ENCODE data around the gene OSBPL7. TPM values are rescaled to one million over a fixed set of nuclear protein-coding genes. Genes with fewer than 3 reads are reported as not detected.

Gene OSBPL7
- total and polyA plus RNA-seq, 2 donors, result 6.1 to 13.3 TPM

GRCh38 chr17:47850373-47850691 is 28.7 kb upstream of the OSBPL7 start:
- Histone ChIP-seq H3K27ac (ENCODE audit: low read depth in 1 of 2, low read length in 1 of 2) (no peak overlapping the region), H3K36me3 (ENCODE audit: control insufficient read depth in 2 of 2, insufficient read depth in 2 of 2, low read length in 1 of 2) (no peaks in the 10 kb centered on the region), H3K4me3 (ENCODE audit: low read length in 2 of 2) (no peak overlapping the region), H3K9me3 (ENCODE audit: control insufficient read depth in 2 of 2, insufficient read depth in 1 of 2, low read length in 1 of 2) (peaks cover 0 to 18% of the 10 kb centered on the region in 2 donors), H3K27me3 (ENCODE audit: control insufficient read depth in 2 of 2, insufficient read depth in 1 of 2, low read length in 1 of 2) (peaks cover 94 to 100% of the 10 kb centered on the region in 2 donors), H3K4me1 (ENCODE audit: control insufficient read depth in 2 of 2, insufficient read depth in 2 of 2, low read length in 2 of 2) (peaks cover 2 to 37% of the 10 kb centered on the region in 2 donors)
- 68% methylated on average over 9 of the region's 9 CpGs for WGBS
- DNase-seq (ENCODE audit: low read depth in 6 of 9, low spot score in 9 of 9), result no peak

DNA sequence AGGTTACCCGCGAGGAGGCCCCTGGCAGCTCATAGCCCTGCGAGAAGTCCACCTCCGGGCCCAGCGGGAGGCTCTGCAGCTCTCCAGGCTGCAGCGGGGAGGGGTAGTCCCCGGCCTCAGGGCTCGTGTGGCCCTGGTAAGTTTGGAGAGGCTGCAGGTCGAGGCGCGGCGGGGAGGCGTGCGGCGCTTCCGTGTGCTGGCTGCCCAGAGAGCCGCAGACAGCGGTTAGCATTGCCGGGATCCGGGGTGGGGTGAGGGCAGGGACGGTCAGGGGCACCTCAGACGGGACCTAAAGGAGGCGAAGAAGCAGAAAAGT is 26.6 kb upstream of the OSBPL7 start:
- H3K4me3 ChIP-seq (ENCODE audit: low read length in 2 of 2), result no peak overlapping the region
- no peaks in the 10 kb centered on the region for H3K36me3 ChIP-seq (ENCODE audit: control insufficient read depth in 2 of 2, insufficient read depth in 2 of 2, low read length in 1 of 2)
- peaks cover 83 to 93% of the 10 kb centered on the region in 2 donors for H3K27me3 ChIP-seq (ENCODE audit: control insufficient read depth in 2 of 2, insufficient read depth in 1 of 2, low read length in 1 of 2)
- H3K27ac ChIP-seq (ENCODE audit: low read depth in 1 of 2, low read length in 1 of 2), result no peak overlapping the region
- H3K4me1 ChIP-seq (ENCODE audit: control insufficient read depth in 2 of 2, insufficient read depth in 2 of 2, low read length in 2 of 2), result peaks cover 2 to 48% of the 10 kb centered on the region in 2 donors
- 68% methylated on average over 23 of the region's 23 CpGs for WGBS
- H3K9me3 ChIP-seq (ENCODE audit: control insufficient read depth in 2 of 2, insufficient read depth in 1 of 2, low read length in 1 of 2), result peaks cover 0 to 18% of the 10 kb centered on the region in 2 donors
- no peak for DNase-seq (ENCODE audit: low read depth in 6 of 9, low spot score in 9 of 9)

DNA sequence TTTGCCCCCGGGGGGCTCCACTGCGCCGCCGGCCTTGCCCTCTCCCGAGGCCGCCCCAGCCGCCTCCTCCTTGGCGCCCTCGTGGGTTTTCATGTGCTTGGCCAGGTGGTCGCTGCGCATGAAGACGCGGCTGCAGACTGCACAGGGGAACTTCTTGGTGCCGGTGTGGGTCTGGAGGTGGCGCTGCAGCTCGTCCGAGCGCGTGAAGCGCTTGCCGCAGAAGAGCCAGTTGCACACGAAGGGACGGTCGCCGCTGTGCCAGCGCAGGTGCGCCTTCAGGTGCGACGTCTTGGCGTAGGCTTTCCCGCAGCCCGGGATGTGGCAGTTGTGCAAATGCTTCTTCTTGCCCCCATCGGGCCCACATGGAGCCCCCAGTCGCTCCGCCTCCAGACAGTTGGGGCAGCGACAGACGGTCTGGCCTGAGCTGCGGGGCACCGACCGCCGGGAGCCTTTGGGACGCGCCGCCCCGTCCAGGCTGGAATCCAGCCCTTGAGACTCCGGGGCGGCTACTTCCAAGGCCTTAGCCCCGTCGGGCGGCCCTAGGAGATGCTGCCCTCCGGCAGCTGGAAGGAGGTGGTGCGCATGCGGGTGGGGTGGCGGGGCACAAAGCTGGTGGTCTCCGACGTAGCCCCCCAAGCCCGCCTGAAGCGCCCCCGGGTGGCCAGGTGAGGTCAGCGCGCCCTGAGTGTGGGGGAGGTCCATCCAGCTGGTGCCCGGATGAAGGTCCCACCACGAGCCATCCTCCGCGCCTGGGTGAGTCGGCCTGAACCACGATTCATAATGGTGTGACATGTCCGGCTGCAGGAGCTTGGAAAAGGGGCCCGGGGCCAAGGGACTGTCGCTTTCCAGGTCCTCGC is 26.0 kb upstream of the OSBPL7 start:
- Histone ChIP-seq H3K36me3 (ENCODE audit: control insufficient read depth in 2 of 2, insufficient read depth in 2 of 2, low read length in 1 of 2) (no peaks in the 10 kb centered on the region), H3K4me1 (ENCODE audit: control insufficient read depth in 2 of 2, insufficient read depth in 2 of 2, low read length in 2 of 2) (peaks cover 2 to 52% of the 10 kb centered on the region in 2 donors), H3K9me3 (ENCODE audit: control insufficient read depth in 2 of 2, insufficient read depth in 1 of 2, low read length in 1 of 2) (peaks cover 0 to 18% of the 10 kb centered on the region in 2 donors), H3K4me3 (ENCODE audit: low read length in 2 of 2) (no peak overlapping the region), H3K27ac (ENCODE audit: low read depth in 1 of 2, low read length in 1 of 2) (no peak overlapping the region), H3K27me3 (ENCODE audit: control insufficient read depth in 2 of 2, insufficient read depth in 1 of 2, low read length in 1 of 2) (peaks cover 77 to 87% of the 10 kb centered on the region in 2 donors)
- WGBS, result 31% methylated on average over 71 of the region's 71 CpGs
- DNase-seq (ENCODE audit: low read depth in 6 of 9, low spot score in 9 of 9), result peak in 4 of 9 donors; percentile 30 to 54 (median 42)

DNA sequence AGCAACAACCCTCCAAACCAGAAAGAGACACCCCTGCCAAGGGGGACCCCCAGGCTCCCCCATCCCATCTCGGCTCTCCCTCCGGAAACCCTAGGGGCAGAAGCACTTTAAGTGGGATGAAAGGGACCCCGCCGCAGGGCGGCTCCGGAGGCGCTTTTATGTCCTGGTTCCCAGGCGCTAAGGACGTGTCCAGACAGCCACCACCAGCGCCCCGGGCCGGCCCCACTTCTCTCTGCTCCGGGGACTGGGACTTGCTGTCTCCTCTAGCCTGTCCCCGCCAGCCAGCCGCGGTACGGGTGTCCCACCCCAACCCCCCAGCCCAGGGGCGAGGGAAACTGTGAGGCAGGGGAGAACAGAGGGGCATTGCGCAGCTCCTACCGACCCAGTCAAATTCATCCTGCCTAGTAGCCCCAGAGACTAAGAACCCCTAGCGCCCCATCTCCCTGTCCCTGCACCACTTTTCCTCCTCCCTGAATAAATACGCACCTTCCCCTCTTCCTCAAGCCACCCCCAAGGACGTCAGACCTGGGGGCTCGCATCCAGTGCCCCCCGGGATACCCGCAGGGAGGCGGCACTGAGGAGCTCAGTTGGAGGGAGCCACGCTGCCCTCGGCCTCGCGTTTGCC is 25.2 kb upstream of the OSBPL7 start:
- Histone ChIP-seq H3K4me1 (ENCODE audit: control insufficient read depth in 2 of 2, insufficient read depth in 2 of 2, low read length in 2 of 2) (peaks cover 2 to 48% of the 10 kb centered on the region in 2 donors), H3K36me3 (ENCODE audit: control insufficient read depth in 2 of 2, insufficient read depth in 2 of 2, low read length in 1 of 2) (no peaks in the 10 kb centered on the region), H3K4me3 (ENCODE audit: low read length in 2 of 2) (no peak overlapping the region), H3K27me3 (ENCODE audit: control insufficient read depth in 2 of 2, insufficient read depth in 1 of 2, low read length in 1 of 2) (peaks cover 69 to 80% of the 10 kb centered on the region in 2 donors), H3K9me3 (ENCODE audit: control insufficient read depth in 2 of 2, insufficient read depth in 1 of 2, low read length in 1 of 2) (peaks cover 0 to 18% of the 10 kb centered on the region in 2 donors), H3K27ac (ENCODE audit: low read depth in 1 of 2, low read length in 1 of 2) (no peak overlapping the region)
- WGBS, result 17% methylated on average over 31 of the region's 31 CpGs
- DNase-seq (ENCODE audit: low read depth in 6 of 9, low spot score in 9 of 9), result no peak

GRCh38 chr17:47845716-47846075 is 24.1 kb upstream of the OSBPL7 start:
- no peak overlapping the region for H3K27ac ChIP-seq (ENCODE audit: low read depth in 1 of 2, low read length in 1 of 2)
- H3K4me3 ChIP-seq (ENCODE audit: low read length in 2 of 2), result no peak overlapping the region
- DNase-seq (ENCODE audit: low read depth in 6 of 9, low spot score in 9 of 9), result no peak
- H3K27me3 ChIP-seq (ENCODE audit: control insufficient read depth in 2 of 2, insufficient read depth in 1 of 2, low read length in 1 of 2), result peaks cover 58 to 71% of the 10 kb centered on the region in 2 donors
- no peaks in the 10 kb centered on the region for H3K36me3 ChIP-seq (ENCODE audit: control insufficient read depth in 2 of 2, insufficient read depth in 2 of 2, low read length in 1 of 2)
- 89% methylated on average over 3 of the region's 3 CpGs for WGBS
- peaks cover 8 to 49% of the 10 kb centered on the region in 2 donors for H3K4me1 ChIP-seq (ENCODE audit: control insufficient read depth in 2 of 2, insufficient read depth in 2 of 2, low read length in 2 of 2)
- peaks cover 0 to 16% of the 10 kb centered on the region in 2 donors for H3K9me3 ChIP-seq (ENCODE audit: control insufficient read depth in 2 of 2, insufficient read depth in 1 of 2, low read length in 1 of 2)

DNA sequence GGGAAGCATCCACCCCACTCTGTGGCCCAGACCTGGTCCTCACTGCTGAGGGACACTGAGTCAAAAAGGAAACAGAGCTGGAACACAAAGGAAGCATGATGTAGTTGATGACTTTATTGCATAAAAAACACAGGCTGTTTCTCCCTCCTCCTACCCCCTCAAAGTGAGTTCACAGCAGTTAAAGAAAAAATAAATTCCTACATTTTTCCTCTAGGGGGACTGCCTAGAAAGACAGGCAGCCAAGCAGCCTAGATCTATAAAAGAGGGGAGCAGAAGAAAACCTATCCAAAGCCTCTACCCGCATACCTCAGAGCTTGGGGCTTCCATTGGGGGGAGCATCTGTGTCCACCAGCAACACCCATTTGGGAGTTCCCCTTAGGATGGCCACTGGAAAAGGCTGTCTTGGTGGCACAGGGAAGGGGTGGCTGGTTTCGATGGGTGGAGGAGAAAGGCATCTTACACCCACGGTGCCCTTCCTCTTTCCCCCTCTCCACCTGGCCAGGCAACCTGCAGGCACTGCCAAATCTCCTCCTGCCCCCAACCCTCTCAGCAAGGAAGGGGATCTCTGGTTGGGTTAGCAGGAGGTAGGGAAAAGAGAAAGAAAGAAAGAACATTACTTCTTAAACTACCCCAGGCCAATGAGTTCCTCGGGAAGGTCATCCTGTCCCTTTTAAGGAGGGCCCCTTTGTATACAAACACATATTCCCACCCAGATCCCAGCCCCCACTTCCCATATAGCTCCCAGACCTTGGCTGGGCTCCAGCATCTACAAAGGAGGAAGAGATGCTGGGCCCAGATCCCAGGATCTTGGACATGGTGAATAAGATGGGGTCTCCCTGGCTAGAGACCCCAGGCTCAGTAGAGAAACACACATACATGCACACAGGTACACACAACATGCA is 23.5 kb upstream of the OSBPL7 start:
- Histone ChIP-seq H3K36me3 (ENCODE audit: control insufficient read depth in 2 of 2, insufficient read depth in 2 of 2, low read length in 1 of 2) (no peaks in the 10 kb centered on the region), H3K27me3 (ENCODE audit: control insufficient read depth in 2 of 2, insufficient read depth in 1 of 2, low read length in 1 of 2) (peaks cover 52 to 67% of the 10 kb centered on the region in 2 donors), H3K9me3 (ENCODE audit: control insufficient read depth in 2 of 2, insufficient read depth in 1 of 2, low read length in 1 of 2) (peaks cover 0 to 12% of the 10 kb centered on the region in 2 donors), H3K4me3 (ENCODE audit: low read length in 2 of 2) (no peak overlapping the region), H3K4me1 (ENCODE audit: control insufficient read depth in 2 of 2, insufficient read depth in 2 of 2, low read length in 2 of 2) (peaks cover 11 to 54% of the 10 kb centered on the region in 2 donors), H3K27ac (ENCODE audit: low read depth in 1 of 2, low read length in 1 of 2) (no peak overlapping the region)
- no peak for DNase-seq (ENCODE audit: low read depth in 6 of 9, low spot score in 9 of 9)
- WGBS, result 77% methylated on average over 4 of the region's 4 CpGs

DNA sequence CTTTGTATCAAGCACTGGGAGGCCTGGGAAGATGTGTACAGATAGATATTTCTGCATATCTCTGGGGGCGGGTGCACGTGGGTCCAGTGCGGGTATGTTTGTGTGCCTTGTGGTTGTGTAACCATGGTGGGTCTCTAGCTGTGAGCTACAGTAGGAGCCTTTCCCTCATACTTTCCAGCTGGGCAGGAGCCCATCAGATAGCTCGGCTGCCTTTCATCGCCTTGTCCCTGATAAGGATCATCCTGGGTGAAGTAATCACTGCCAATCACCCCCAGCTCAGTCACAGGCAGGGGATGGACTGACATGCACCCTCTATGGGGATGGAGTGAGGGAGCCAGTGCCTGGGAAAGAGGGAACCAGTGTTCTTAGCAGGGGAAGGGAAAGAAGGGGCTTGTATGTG is 22.6 kb upstream of the OSBPL7 start:
- DNase-seq (ENCODE audit: low read depth in 6 of 9, low spot score in 9 of 9), result no peak
- H3K9me3 ChIP-seq (ENCODE audit: control insufficient read depth in 2 of 2, insufficient read depth in 1 of 2, low read length in 1 of 2), result peaks cover 0 to 9% of the 10 kb centered on the region in 2 donors
- WGBS, result 97% methylated on average over 5 of the region's 5 CpGs
- peaks cover 11 to 55% of the 10 kb centered on the region in 2 donors for H3K4me1 ChIP-seq (ENCODE audit: control insufficient read depth in 2 of 2, insufficient read depth in 2 of 2, low read length in 2 of 2)
- no peaks in the 10 kb centered on the region for H3K36me3 ChIP-seq (ENCODE audit: control insufficient read depth in 2 of 2, insufficient read depth in 2 of 2, low read length in 1 of 2)
- no peak overlapping the region for H3K4me3 ChIP-seq (ENCODE audit: low read length in 2 of 2)
- peaks cover 43 to 59% of the 10 kb centered on the region in 2 donors for H3K27me3 ChIP-seq (ENCODE audit: control insufficient read depth in 2 of 2, insufficient read depth in 1 of 2, low read length in 1 of 2)
- no peak overlapping the region for H3K27ac ChIP-seq (ENCODE audit: low read depth in 1 of 2, low read length in 1 of 2)

DNA sequence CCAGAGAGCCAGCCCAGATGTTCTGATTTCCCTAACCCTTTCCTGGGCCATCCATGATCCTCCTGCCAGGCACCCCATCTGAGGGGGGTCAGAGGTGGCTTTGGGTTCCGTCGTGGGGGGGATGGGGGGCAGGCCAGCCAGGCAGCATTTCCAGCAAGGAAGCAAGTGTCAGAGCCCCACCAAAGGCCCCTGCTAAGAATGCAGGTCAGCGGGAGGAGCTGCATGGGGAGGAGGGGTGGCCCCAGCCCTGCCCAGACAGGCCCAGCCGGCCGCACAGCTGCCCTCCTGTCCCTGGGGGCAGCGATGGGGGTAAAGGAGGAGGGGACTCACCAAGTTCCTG is 21.8 kb upstream of the OSBPL7 start:
- H3K4me3 ChIP-seq (ENCODE audit: low read length in 2 of 2), result no peak overlapping the region
- peaks cover 36 to 50% of the 10 kb centered on the region in 2 donors for H3K27me3 ChIP-seq (ENCODE audit: control insufficient read depth in 2 of 2, insufficient read depth in 1 of 2, low read length in 1 of 2)
- H3K36me3 ChIP-seq (ENCODE audit: control insufficient read depth in 2 of 2, insufficient read depth in 2 of 2, low read length in 1 of 2), result no peaks in the 10 kb centered on the region
- no peak overlapping the region for H3K27ac ChIP-seq (ENCODE audit: low read depth in 1 of 2, low read length in 1 of 2)
- 67% methylated on average over 6 of the region's 6 CpGs for WGBS
- peaks cover 11 to 53% of the 10 kb centered on the region in 2 donors for H3K4me1 ChIP-seq (ENCODE audit: control insufficient read depth in 2 of 2, insufficient read depth in 2 of 2, low read length in 2 of 2)
- no peak for DNase-seq (ENCODE audit: low read depth in 6 of 9, low spot score in 9 of 9)
- H3K9me3 ChIP-seq (ENCODE audit: control insufficient read depth in 2 of 2, insufficient read depth in 1 of 2, low read length in 1 of 2), result peaks cover 0 to 9% of the 10 kb centered on the region in 2 donors

Measured in thymus (tissue), 11 donors.